Measurements from ENCODE around the gene CFLAR. TPM values are rescaled to one million over a fixed set of nuclear protein-coding genes. Genes with fewer than 3 reads are reported as not detected.
A peak's percentile ranks its signal among the peaks of the same experiment; 100 is the strongest.

The CFLAR gene
- total RNA-seq, 1 donor from 2014 or later, result 47.5 TPM

- DNase-seq (ENCODE audit: low read depth) (peak; percentile 72), FAIRE-seq (no peak)
- Histone ChIP-seq H3K4me1 (ENCODE audit: insufficient read depth, low read length) (peaks cover 22% of the 10 kb centered on the region), H3K4me2 (ENCODE audit: low read length) (peak overlapping the region; percentile 91), H2AFZ (ENCODE audit: low read depth, low read length) (peak overlapping the region; percentile 23), H3K36me3 (ENCODE audit: insufficient read depth, low read length) (no peaks in the 10 kb centered on the region), H3K4me3 (ENCODE audit: insufficient read depth, low read depth, low read length) (peak overlapping the region; percentile 79), H3K9ac (ENCODE audit: low read length) (peak overlapping the region; percentile 94), H3K27me3 (ENCODE audit: insufficient read depth, low read length) (no peaks in the 10 kb centered on the region), H3K27ac (ENCODE audit: low read depth, low read length) (peak overlapping the region; percentile 97), H3K9me3 (ENCODE audit: insufficient read depth, low read depth, low read length) (no peaks in the 10 kb centered on the region), H4K20me1 (ENCODE audit: insufficient read depth, low read length) (no peaks in the 10 kb centered on the region), H3K79me2 (ENCODE audit: insufficient read depth, low read length) (peaks cover 56% of the 10 kb centered on the region)
- Mint-ChIP-seq H3K9me3 (ENCODE audit: unreplicated experiment) (peaks cover 6% of the 10 kb centered on the region), H3K4me3 (ENCODE audit: unreplicated experiment) (peak overlapping the region; percentile 87), H3K36me3 (ENCODE audit: low read depth, unreplicated experiment) (peaks cover 1% of the 10 kb centered on the region), H3K27ac (ENCODE audit: unreplicated experiment) (peak overlapping the region; percentile 72), H3K27me3 (ENCODE audit: low read depth, unreplicated experiment) (no peaks in the 10 kb centered on the region), H3K4me1 (ENCODE audit: low read depth, unreplicated experiment) (peaks cover 10% of the 10 kb centered on the region)
- TF ChIP-seq CTCF (IDR thresholded peaks at IDR 0.05; ENCODE audit: insufficient read depth, low read depth, low read length), result peak; percentile 44
- TF ChIP-seq EZH2 (IDR thresholded peaks at IDR 0.05; ENCODE audit: insufficient read depth, low read length), result no peak
These were observed 2.4 kb downstream of the CFLAR start for GRCh38 chr2:201118121-201118960.

GRCh38 chr2:201118961-201119854, 3.2 kb downstream of the CFLAR start:
- Histone ChIP-seq H3K4me1 (ENCODE audit: insufficient read depth, low read length) (peaks cover 25% of the 10 kb centered on the region), H3K4me3 (ENCODE audit: insufficient read depth, low read depth, low read length) (peak overlapping the region; percentile 79), H4K20me1 (ENCODE audit: insufficient read depth, low read length) (no peaks in the 10 kb centered on the region), H2AFZ (ENCODE audit: low read depth, low read length) (peak overlapping the region; percentile 21), H3K9ac (ENCODE audit: low read length) (peak overlapping the region; percentile 94), H3K9me3 (ENCODE audit: insufficient read depth, low read depth, low read length) (no peaks in the 10 kb centered on the region), H3K4me2 (ENCODE audit: low read length) (peak overlapping the region; percentile 91), H3K27me3 (ENCODE audit: insufficient read depth, low read length) (no peaks in the 10 kb centered on the region), H3K36me3 (ENCODE audit: insufficient read depth, low read length) (no peaks in the 10 kb centered on the region), H3K27ac (ENCODE audit: low read depth, low read length) (peak overlapping the region; percentile 97), H3K79me2 (ENCODE audit: insufficient read depth, low read length) (peaks cover 65% of the 10 kb centered on the region)
- no peaks in the 10 kb centered on the region for H3K27me3 Mint-ChIP-seq (ENCODE audit: low read depth, unreplicated experiment)
- peak overlapping the region; percentile 66 for H3K27ac Mint-ChIP-seq (ENCODE audit: unreplicated experiment)
- no peak for TF ChIP-seq EZH2 (IDR thresholded peaks at IDR 0.05; ENCODE audit: insufficient read depth, low read length)
- no peak for TF ChIP-seq CTCF (IDR thresholded peaks at IDR 0.05; ENCODE audit: insufficient read depth, low read depth, low read length)
- FAIRE-seq (no peak), DNase-seq (ENCODE audit: low read depth) (peak; percentile 63)
- H3K9me3 Mint-ChIP-seq (ENCODE audit: unreplicated experiment), result peaks cover 6% of the 10 kb centered on the region
- peaks cover 14% of the 10 kb centered on the region for H3K4me1 Mint-ChIP-seq (ENCODE audit: low read depth, unreplicated experiment)
- peaks cover 1% of the 10 kb centered on the region for H3K36me3 Mint-ChIP-seq (ENCODE audit: low read depth, unreplicated experiment)
- peak overlapping the region; percentile 87 for H3K4me3 Mint-ChIP-seq (ENCODE audit: unreplicated experiment)

Data from astrocyte (in vitro differentiated cells and primary cell).